Activated CD4-positive, alpha-beta T cell treated with anti-CD3 and anti-CD28 coated beads, Interleukin-2, amount 10 ng/mL, durations not matched to agents 24 days and 14 days (primary cell): ENCODE results near the gene HACD2. TPM values are rescaled to one million over a fixed set of nuclear protein-coding genes. Genes with fewer than 3 reads are reported as not detected.

Experiments used
- DNase-seq: peaks from one replicate; pipeline ENCODE4 v3.0.0; 2022
- H3K27ac Mint-ChIP-seq: one replicate; pipeline ENCODE4 v1.8.0; 2022; ENCODE audit warnings: mild to moderate bottlenecking, mixed read lengths
- H3K27me3 Mint-ChIP-seq: one replicate; pipeline ENCODE4 v1.8.0; 2022; ENCODE audit warnings: mixed read lengths
- H3K36me3 Mint-ChIP-seq: one replicate; pipeline ENCODE4 v1.8.0; 2022; ENCODE audit warnings: low read depth, mild to moderate bottlenecking, mixed read lengths
- H3K4me1 Mint-ChIP-seq: one replicate; pipeline ENCODE4 v1.8.0; 2021; ENCODE audit warnings: mixed read lengths
- H3K4me3 Mint-ChIP-seq: one replicate; pipeline ENCODE4 v1.8.0; 2022; ENCODE audit warnings: mild to moderate bottlenecking, moderate library complexity, mixed read lengths
- H3K9me3 Mint-ChIP-seq: one replicate; pipeline ENCODE4 v1.8.0; 2021; ENCODE audit warnings: mixed read lengths
- intact Hi-C: fragments of 100-400 bp; cut with micrococcal nuclease; formaldehyde crosslinking; loops from one replicate; pipeline ENCODE4 v1.15.1; 2023
- total RNA-seq: library from RNA; stranded (reverse); gene quantifications from 2 replicates; pipeline ENCODE4 v1.2.3, GENCODE V29; 2022

Gene HACD2
- total RNA-seq: 28.4 and 31.8 TPM in 2 replicates

DNA sequence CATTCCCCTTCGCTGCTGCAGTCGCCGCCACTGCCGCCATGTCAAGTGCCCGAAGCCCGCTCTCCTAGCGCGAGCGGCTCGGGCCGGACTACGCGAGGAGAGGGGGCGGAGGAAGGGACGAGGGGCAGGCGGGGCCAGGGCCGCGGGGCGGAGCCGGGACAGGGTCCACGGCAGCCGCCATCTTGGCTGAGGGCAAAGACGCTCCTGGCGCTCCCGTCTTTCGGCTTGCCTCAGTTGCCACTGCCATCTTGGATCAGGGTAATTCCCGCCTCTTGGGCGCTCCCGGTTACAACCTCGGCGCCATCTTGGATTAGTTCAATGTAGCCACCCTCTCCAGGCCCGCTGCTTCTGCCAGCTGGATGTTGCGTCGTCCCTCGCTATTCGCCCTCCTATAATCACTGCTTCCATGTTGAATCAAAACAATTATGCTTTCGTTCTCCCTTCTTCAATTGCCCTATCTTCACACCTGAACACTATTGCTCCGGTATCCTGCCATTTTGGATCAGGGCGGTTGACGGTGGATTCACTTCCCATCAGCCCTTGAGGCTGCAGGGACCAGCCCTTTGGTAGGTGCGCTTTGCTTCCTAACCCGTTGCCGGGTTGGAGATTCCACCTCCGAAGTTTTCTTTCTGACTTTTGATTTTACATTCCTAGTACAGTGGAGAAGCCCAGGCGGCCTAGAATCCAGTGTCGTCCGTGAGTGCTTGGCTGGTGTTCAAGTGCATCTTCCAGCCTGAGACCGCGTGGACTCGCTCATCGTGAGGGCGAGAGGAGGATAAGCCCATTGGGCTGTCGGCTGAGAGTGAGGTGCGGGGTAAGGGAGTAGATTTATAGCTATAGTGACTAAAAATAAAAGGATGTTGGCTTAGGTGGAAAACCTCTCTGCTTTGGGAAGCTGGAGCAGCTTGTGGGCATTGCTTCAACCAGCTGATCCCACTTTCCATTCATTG lies at the start of gene HACD2:
TSS of gene HACD2 (minus strand) at position 66 of the 950 bp plus-strand sequence. CDS start at position 40, 26 bp downstream.
- peaks cover 16% of the 10 kb centered on the region for H3K4me1 Mint-ChIP-seq
- peaks cover 14% of the 10 kb centered on the region for H3K9me3 Mint-ChIP-seq
- no peaks in the 10 kb centered on the region for H3K27me3 Mint-ChIP-seq
- peak within 1 kb of the TSS; percentile 74 for H3K27ac Mint-ChIP-seq
- H3K4me3 Mint-ChIP-seq: no peak within 1 kb of the TSS
- peak; percentile 98 for DNase-seq
- intact Hi-C loops: loop anchor here (1.0 to 5.0 kb wide), 3 partner anchors 297 to 384 kb away; partner anchors contain the start of genes CCDC14, MYLK and SEC22A
- H3K36me3 Mint-ChIP-seq: peaks cover 31% of the 10 kb centered on the region

DNA sequence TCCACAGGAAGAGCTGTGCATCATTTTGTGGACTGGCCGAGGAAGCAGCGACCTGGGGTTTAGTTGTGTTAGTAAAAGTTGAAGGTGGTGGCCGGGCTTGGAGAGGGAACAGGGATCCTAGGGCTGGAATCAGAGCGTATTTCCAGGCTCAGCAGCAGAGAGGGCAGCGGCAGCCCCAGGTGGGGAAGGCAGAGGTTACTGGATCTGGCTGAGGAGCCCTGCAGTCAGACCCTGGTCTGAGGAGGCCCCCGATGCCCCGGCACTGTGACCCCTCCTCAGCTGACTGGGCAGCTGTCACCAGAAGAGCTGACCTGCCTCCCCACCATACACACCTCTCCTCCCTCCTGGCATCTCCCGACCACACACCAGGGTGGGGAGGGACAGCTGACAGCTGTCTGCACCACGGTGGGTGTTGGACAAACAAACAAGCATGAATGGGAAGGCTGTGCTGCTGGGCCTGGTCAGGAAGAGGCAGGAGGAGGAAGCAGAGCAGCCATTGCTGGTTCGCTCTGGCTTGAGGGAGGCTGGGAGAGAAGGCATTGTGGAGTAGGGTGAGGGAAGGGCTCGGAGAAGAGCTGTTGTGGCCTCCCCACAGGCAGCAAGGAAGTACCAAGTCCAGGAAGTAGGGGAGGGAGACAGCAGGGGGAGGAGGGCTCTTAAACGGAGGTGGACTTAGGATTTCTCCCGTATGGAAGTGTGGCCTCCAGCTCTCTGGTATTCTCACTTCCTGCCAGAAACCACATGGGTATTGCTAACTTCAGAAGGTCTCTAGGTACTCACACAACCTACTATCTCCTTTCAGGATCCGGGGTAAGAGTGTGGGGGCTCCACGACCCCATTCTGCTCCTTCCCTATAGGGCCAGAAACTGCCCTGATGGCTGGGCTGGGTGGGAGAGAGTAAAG lies 49.5 kb upstream of the HACD2 start:
- no peak overlapping the region for H3K27ac Mint-ChIP-seq
- no peaks in the 10 kb centered on the region for H3K27me3 Mint-ChIP-seq
- H3K4me1 Mint-ChIP-seq: peaks cover 2% of the 10 kb centered on the region
- H3K4me3 Mint-ChIP-seq: no peak overlapping the region
- H3K36me3 Mint-ChIP-seq: no peaks in the 10 kb centered on the region
- intact Hi-C loops: no loop called here
- H3K9me3 Mint-ChIP-seq: no peaks in the 10 kb centered on the region
- DNase-seq: no peak

GRCh38 chr3:123633530-123633929 lies 48.7 kb upstream of the HACD2 start:
- no peaks in the 10 kb centered on the region for H3K9me3 Mint-ChIP-seq

GRCh38 chr3:123632161-123632655 lies 47.4 kb upstream of the HACD2 start:
- no peaks in the 10 kb centered on the region for H3K9me3 Mint-ChIP-seq
- H3K36me3 Mint-ChIP-seq: no peaks in the 10 kb centered on the region
- intact Hi-C loops: no loop called here
- peaks cover 2% of the 10 kb centered on the region for H3K4me1 Mint-ChIP-seq
- H3K27me3 Mint-ChIP-seq: no peaks in the 10 kb centered on the region
- H3K27ac Mint-ChIP-seq: no peak overlapping the region
- H3K4me3 Mint-ChIP-seq: no peak overlapping the region
- no peak for DNase-seq

More at GRCh38 chr3:123633530-123633929, 48.7 kb upstream of the HACD2 start:
- Mint-ChIP-seq H3K36me3 (no peaks in the 10 kb centered on the region), H3K4me1 (peaks cover 2% of the 10 kb centered on the region), H3K27ac (no peak overlapping the region), H3K4me3 (no peak overlapping the region), H3K27me3 (no peaks in the 10 kb centered on the region)
- no peak for DNase-seq
- intact Hi-C loops: no loop called here

DNA sequence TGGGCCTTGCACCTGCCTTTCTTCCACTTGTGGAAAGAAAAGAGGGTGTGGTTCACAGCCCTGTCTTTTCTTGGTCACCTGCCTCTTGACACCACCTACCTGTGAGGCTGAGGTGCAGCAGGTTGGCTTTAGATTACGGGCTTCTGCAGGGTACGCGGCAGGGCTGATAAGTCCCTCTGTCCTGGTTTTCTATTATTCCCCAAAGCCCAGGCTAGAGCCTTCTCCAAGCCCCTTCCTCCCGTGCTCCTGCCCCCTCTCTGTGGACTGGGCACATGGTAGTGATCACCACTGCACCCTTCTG lies 44.8 kb upstream of the HACD2 start:
- Mint-ChIP-seq H3K36me3 (no peaks in the 10 kb centered on the region), H3K4me3 (no peak overlapping the region), H3K4me1 (peaks cover 2% of the 10 kb centered on the region), H3K9me3 (no peaks in the 10 kb centered on the region), H3K27me3 (no peaks in the 10 kb centered on the region), H3K27ac (no peak overlapping the region)
- intact Hi-C loops: no loop called here
- DNase-seq: no peak

- Mint-ChIP-seq H3K4me3 (no peak overlapping the region), H3K27ac (no peak overlapping the region), H3K36me3 (no peaks in the 10 kb centered on the region), H3K27me3 (no peaks in the 10 kb centered on the region), H3K4me1 (no peaks in the 10 kb centered on the region), H3K9me3 (no peaks in the 10 kb centered on the region)
- no peak for DNase-seq
- intact Hi-C loops: no loop called here
These were observed 44.3 kb upstream of the HACD2 start for GRCh38 chr3:123628996-123629746.

DNA sequence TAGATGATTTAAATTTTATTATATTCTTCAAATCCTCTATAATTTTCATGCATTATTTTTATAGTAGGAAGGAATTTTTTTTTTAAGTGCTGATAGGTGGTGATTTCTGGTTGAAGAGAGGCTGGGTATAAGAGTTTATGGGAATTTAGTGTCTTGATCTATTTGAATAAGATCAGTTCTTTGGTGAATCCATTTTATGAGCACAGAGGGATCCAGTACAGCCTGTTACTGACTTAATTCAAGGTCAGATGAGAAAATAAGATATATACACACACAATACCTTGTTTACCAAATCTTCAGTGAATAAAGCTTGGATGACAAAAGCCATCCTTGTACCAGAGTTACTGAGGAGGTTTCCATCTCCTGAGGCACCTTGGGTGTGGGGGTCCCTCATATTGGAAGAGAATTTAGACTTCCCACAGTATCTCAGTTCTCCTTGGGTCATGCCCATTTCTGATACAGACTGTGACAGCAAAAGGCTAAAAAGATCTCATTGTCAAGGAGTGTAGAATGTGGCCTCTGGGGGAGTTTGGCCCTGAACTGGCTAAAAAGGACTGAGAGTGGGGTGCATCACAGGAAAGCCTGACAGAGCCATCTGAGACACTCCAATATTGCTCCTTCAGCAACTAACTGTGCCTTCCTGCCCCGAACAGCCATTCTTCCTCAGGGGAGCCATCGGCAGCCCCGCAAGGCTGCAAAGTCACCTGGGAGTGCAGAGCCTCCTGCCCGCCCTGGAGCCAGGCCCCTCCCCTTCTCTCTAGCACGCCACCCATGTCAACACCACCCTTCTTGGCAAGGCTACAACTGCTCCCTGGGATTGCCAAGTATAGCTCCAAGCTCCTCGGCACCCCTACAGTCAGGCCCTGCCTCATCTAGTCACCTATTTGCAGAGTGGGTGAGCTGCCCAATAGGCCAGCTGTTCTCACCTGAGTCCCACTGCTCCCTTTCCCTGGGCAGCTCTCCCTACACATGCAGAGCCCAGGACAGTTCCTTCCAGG lies 43.1 kb upstream of the HACD2 start:
- no peak for DNase-seq
- intact Hi-C loops: no loop called here
- H3K36me3 Mint-ChIP-seq: no peaks in the 10 kb centered on the region
- H3K27ac Mint-ChIP-seq: no peak overlapping the region
- H3K4me1 Mint-ChIP-seq: no peaks in the 10 kb centered on the region
- H3K27me3 Mint-ChIP-seq: no peaks in the 10 kb centered on the region
- no peak overlapping the region for H3K4me3 Mint-ChIP-seq
- no peaks in the 10 kb centered on the region for H3K9me3 Mint-ChIP-seq

DNA sequence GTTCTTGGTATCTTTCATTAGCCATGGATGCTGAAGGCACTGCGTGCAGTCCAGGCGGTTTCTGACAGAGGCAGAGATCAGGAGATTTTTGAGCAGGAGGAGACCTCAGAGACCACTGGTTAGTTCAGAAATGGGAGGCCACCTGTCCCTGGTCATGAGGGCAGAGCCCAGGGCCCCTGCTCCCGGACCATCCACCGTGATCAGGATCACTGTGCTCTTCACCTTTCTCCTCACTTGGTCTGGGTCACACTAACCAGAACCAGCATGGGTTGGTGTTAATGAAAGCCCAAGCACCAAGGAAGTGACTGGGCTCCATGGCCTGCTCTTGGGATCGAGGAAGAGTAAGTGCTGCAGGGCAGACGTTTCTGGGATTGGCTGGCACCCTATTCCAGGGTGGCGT lies 42.0 kb upstream of the HACD2 start:
- intact Hi-C loops: no loop called here
- no peaks in the 10 kb centered on the region for H3K4me1 Mint-ChIP-seq
- no peak for DNase-seq

DNA sequence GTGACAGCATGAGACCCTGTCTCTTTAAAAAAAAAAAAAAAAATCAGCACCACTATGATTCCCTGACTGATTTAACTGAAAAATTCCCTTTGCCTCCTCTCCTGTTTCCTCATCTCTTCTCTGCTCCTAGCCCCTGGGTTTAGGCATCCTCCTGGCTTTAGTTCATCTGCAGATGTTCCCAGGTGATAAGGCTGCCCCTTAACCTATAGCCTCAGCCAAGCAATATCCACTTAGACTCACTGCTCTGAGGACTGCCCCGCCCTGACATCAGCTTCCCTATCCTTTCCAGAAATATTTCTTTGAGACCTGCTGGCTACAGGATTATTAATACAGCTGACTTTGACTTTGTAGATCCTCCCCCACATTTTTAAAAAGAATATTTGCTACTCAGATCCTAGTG lies 39.4 kb upstream of the HACD2 start:
- DNase-seq: no peak
- no peak overlapping the region for H3K27ac Mint-ChIP-seq
- H3K27me3 Mint-ChIP-seq: no peaks in the 10 kb centered on the region
- no peaks in the 10 kb centered on the region for H3K9me3 Mint-ChIP-seq
- intact Hi-C loops: no loop called here
- no peaks in the 10 kb centered on the region for H3K4me1 Mint-ChIP-seq
- no peaks in the 10 kb centered on the region for H3K36me3 Mint-ChIP-seq
- H3K4me3 Mint-ChIP-seq: no peak overlapping the region

More for the DNA sequence above, 42.0 kb upstream of the HACD2 start:
- Mint-ChIP-seq H3K4me3 (no peak overlapping the region), H3K36me3 (no peaks in the 10 kb centered on the region), H3K27ac (no peak overlapping the region), H3K27me3 (no peaks in the 10 kb centered on the region), H3K9me3 (no peaks in the 10 kb centered on the region)

DNA sequence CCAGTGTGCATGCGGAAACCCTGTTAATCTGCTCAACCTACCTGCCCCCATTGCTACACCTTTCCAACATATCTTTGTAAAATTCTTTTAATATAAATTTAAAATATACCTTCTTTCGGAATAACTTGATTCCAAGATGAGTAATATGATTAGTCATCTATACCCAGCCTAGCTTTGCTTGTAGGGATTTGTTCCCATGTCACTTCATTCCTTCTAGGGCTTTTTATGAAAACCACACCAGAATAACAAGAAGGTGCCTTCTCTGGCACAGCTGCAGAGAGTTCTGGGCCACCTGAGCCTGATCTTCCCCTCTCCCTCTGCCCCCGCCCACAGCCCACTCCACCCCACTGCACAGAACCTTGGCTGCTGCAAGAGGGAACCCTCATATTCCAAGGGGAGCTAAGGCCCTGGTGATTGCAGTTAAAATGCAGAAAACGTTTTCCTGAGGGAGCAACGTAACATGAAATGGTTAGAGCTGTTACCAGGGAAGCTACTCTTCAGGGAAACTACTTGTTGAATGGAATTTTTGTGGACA lies 38.6 kb upstream of the HACD2 start:
- Mint-ChIP-seq H3K36me3 (no peaks in the 10 kb centered on the region), H3K27me3 (no peaks in the 10 kb centered on the region), H3K9me3 (no peaks in the 10 kb centered on the region), H3K4me3 (no peak overlapping the region), H3K4me1 (no peaks in the 10 kb centered on the region), H3K27ac (no peak overlapping the region)
- no peak for DNase-seq
- intact Hi-C loops: no loop called here

DNA sequence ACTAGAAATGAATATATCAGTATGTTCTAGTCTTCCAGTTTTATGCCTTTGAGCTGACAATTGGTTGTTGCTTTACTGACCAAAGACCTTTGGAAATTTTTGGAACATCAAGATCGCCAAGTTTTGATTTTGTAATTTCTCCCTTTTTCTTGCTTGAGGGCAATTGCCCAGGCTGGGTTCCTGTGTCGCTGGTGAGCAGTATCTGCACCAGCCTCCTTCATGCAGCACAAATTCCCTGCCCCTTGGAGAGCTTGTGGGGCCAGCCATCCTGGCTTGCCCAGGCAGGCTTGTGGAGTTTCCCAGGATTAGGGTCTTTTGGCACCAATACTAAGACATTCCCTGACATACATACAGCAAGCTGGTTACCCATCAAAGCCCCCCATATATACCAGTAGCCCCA lies 37.9 kb upstream of the HACD2 start:
- Mint-ChIP-seq H3K9me3 (no peaks in the 10 kb centered on the region), H3K27ac (no peak overlapping the region), H3K27me3 (no peaks in the 10 kb centered on the region), H3K4me1 (no peaks in the 10 kb centered on the region), H3K36me3 (no peaks in the 10 kb centered on the region), H3K4me3 (no peak overlapping the region)
- DNase-seq: no peak
- intact Hi-C loops: no loop called here

DNA sequence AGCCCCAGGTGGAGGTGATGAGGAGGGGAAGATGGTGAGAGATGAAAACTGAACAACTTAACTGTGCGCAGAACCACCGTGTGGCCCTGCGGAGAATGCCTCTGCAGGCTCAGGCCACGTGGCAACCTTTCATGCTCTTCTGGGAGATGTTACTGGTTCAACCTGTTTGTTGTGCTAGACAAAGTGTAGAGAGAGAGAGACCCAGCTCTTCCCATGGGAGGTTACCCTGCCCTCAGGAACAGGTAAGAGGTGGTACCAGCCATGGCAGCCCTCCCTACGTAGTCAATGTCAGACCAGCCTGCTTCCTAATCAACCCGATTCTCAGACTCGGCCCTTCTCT lies 37.0 kb upstream of the HACD2 start:
- H3K4me1 Mint-ChIP-seq: no peaks in the 10 kb centered on the region
- no peaks in the 10 kb centered on the region for H3K36me3 Mint-ChIP-seq
- H3K27me3 Mint-ChIP-seq: no peaks in the 10 kb centered on the region
- no peaks in the 10 kb centered on the region for H3K9me3 Mint-ChIP-seq
- no peak overlapping the region for H3K4me3 Mint-ChIP-seq
- DNase-seq: no peak
- no peak overlapping the region for H3K27ac Mint-ChIP-seq
- intact Hi-C loops: no loop called here
